ENCODE measurements around the gene RSPO3.

RSPO3 gene

DNA sequence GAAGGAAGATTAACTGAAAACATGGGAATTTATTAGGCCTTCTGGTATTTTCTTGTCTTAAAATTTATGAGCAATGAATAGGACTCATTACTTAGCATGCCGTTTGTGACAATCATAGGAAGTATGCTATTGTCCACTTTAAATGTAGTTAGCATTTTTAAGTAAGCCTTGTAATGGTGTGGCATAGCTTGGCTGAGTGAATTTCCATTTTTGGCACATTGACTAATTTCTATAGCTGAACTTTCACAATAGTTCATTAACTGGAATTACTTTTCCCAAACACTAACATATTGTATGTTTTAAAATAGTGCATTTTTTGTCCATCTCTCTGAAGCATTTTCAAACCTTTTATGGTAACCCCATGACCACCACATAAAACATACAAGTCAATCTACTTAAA is 15.7 kb downstream of the RSPO3 start:
- H3K4me3 ChIP-seq (ENCODE audit: control insufficient read depth, low read depth, low read length), result no peak overlapping the region
- TF ChIP-seq, protein P1, sequence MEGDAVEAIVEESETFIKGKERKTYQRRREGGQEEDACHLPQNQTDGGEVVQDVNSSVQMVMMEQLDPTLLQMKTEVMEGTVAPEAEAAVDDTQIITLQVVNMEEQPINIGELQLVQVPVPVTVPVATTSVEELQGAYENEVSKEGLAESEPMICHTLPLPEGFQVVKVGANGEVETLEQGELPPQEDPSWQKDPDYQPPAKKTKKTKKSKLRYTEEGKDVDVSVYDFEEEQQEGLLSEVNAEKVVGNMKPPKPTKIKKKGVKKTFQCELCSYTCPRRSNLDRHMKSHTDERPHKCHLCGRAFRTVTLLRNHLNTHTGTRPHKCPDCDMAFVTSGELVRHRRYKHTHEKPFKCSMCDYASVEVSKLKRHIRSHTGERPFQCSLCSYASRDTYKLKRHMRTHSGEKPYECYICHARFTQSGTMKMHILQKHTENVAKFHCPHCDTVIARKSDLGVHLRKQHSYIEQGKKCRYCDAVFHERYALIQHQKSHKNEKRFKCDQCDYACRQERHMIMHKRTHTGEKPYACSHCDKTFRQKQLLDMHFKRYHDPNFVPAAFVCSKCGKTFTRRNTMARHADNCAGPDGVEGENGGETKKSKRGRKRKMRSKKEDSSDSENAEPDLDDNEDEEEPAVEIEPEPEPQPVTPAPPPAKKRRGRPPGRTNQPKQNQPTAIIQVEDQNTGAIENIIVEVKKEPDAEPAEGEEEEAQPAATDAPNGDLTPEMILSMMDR (IDR thresholded peaks at IDR 0.05; ENCODE audit: control insufficient read depth, insufficient read depth, low read depth, low read length, missing control alignments), result no peak
- no peak for DNase-seq (ENCODE audit: low read depth)

DNA sequence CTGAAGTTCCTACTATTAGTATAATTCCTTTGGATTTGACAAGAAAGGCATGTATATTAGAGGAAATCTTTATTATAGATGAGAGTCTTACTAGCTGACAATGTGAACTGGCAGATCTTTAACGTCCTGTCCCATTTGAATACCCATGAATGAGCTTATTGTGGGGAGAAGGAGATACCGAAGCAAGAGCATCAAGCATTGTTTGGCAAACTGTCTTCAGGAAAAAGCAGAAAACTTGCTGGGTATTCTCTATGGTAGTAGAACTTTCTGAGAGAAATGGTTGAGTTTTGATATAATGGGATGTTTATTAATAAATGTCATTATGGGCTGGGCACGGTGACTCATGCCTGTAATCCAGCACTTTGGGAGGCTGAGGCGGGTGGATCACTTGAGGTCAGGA is 18.3 kb downstream of the RSPO3 start:
- H3K4me3 ChIP-seq (ENCODE audit: control insufficient read depth, low read depth, low read length), result no peak overlapping the region
- TF ChIP-seq, protein P1 (IDR thresholded peaks at IDR 0.05; ENCODE audit: control insufficient read depth, insufficient read depth, low read depth, low read length, missing control alignments), result no peak
- DNase-seq (ENCODE audit: low read depth), result no peak

DNA sequence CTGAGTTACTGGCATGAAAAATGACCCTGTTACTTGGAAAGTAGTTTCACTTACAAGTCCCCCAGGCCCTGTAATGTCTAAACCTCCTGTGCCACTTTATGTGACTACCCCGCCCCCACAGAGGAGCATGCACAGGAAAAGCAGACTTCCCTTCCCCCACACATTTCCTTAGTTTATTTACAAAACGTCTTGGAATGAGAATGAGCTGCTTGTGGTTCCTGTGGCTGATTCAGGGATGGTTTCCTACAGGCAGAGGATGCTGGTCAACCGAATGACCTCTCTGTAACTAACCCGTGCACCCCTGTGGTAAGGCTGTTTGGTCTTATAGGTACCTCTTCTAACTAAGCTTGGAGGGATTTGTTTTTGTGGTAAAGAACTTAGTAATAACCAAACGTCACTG is 28.5 kb downstream of the RSPO3 start:
- TF ChIP-seq, protein P1 (IDR thresholded peaks at IDR 0.05; ENCODE audit: control insufficient read depth, insufficient read depth, low read depth, low read length, missing control alignments), result no peak
- peak; percentile 73 for DNase-seq (ENCODE audit: low read depth)
- H3K4me3 ChIP-seq (ENCODE audit: control insufficient read depth, low read depth, low read length), result no peak overlapping the region

DNA sequence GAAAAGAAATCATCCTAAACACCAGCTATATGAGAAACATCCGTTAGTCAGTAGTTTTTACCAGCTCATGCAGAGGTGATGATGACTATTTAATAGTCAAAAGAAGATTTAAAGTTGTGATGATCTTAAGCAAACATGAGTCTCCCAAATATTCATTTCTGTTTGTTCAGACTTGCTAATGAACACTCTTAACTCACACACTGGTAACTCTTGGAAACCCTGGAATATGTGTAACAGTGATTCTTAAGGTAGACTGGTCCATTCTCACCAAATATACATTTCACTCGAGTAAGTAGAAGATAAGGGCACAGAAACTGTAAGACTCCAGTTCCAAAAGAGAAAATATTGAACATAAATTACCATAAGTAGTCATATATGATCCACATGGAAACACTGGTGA is 29.1 kb downstream of the RSPO3 start:
- DNase-seq (ENCODE audit: low read depth), result no peak
- TF ChIP-seq, protein P1 (IDR thresholded peaks at IDR 0.05; ENCODE audit: control insufficient read depth, insufficient read depth, low read depth, low read length, missing control alignments), result no peak
- no peak overlapping the region for H3K4me3 ChIP-seq (ENCODE audit: control insufficient read depth, low read depth, low read length)

DNA sequence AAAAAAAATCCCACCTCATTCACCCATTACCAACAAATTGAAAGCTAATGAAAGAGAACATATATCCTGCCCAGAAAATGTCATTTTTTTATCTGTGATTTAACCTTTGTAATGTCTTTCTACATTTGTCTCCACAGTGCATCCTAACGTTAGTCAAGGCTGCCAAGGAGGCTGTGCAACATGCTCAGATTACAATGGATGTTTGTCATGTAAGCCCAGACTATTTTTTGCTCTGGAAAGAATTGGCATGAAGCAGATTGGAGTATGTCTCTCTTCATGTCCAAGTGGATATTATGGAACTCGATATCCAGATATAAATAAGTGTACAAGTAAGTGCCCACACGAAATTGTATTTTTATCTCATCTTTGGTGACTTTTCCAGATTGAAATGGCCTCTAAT is 30.0 kb downstream of the RSPO3 start:
- H3K4me3 ChIP-seq (ENCODE audit: control insufficient read depth, low read depth, low read length), result no peak overlapping the region
- TF ChIP-seq, protein P1 (IDR thresholded peaks at IDR 0.05; ENCODE audit: control insufficient read depth, insufficient read depth, low read depth, low read length, missing control alignments), result no peak
- DNase-seq (ENCODE audit: low read depth), result no peak

DNA sequence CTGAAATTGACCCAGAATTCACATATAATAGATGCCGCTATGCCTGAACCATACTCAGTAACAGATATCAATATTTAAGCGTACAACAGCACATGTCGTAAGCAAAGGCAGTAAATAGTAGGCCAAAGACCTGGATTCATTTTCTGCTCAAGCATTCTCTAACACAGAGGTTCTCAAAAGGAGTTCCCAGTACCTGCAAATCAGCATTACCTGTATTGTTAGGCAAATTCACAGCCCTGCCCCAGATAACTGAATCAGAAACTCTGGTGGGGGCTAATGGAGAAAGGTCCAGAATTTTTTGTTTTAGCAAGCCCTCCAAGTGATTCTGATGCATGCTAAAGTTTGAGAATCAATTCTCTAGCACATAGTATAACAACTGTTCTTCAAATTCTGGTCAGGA is 36.0 kb downstream of the RSPO3 start:
- TF ChIP-seq, protein P1 (IDR thresholded peaks at IDR 0.05; ENCODE audit: control insufficient read depth, insufficient read depth, low read depth, low read length, missing control alignments), result no peak
- DNase-seq (ENCODE audit: low read depth), result no peak
- no peak overlapping the region for H3K4me3 ChIP-seq (ENCODE audit: control insufficient read depth, low read depth, low read length)

DNA sequence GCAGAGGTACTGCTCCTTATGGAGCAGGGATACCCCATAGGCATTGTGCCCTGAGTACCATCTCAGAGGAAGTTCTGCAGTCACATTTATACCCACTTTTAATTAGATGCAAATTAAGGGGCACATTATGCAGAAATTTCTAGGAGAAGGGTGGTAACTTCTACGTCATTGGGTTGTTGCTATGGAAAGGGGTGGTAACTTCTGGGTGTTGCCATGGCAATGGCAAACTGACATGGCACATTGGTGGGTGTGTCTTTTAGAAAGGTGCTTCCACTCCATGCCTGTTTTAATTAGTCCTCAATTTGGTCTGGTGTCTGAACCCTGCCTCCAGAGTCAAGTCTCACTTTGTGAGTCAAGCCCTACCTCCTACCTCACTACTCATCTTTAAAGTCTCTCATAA is 42.0 kb downstream of the RSPO3 start:
- DNase-seq (ENCODE audit: low read depth), result no peak
- TF ChIP-seq, protein P1 (IDR thresholded peaks at IDR 0.05; ENCODE audit: control insufficient read depth, insufficient read depth, low read depth, low read length, missing control alignments), result no peak

More for the DNA sequence above, 42.0 kb downstream of the RSPO3 start:
- H3K4me3 ChIP-seq (ENCODE audit: control insufficient read depth, low read depth, low read length), result no peak overlapping the region
